Esophagus mucosa (tissue), 1 donor: ENCODE data around the gene SHISA5. TPM values are rescaled to one million over a fixed set of nuclear protein-coding genes. Genes with fewer than 3 reads are reported as not detected.
"Not testable (repeated sequence)": the region's sequence is repeated elsewhere in the genome, so short reads cannot be mapped to it uniquely, and the experiment has no call there.

Experiments used
- ATAC-seq: fragments of 200-7000 bp; cut with Tn5 transposase; one replicate; pipeline ENCODE4 v1.9.1; 2020
- total RNA-seq: library from RNA; stranded (reverse); gene quantifications from one replicate; pipeline ENCODE4 v1.2.4, GENCODE V29; 2023
- donor health status: DM: yes; HTN: yes; CAD: no.

SHISA5 gene
- total RNA-seq, 1 donor from 2014 or later = 210 TPM

GRCh38 chr3:48518638-48519276, 14.8 kb upstream of the SHISA5 start:
- ATAC-seq = no peak

DNA sequence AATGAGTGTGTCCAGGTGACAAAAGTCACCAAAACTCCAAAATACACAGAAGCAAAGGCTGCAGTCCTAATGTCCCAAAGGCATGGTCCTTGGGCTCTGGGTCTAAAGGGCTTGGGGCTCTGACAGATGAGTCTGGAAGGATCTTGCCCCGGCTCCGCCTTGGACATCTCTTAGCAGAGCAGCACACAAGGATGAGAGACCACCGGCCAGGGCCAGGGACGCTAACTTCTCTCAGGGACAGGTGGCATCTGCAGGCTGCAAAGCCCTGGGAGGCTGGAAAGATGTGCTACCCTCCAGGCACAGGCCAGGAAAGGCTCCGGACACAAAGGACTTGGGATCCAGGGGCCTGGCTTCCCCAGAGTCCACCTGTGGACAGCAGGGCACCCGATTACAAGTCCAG, 14.1 kb upstream of the SHISA5 start:
- no peak for ATAC-seq

DNA sequence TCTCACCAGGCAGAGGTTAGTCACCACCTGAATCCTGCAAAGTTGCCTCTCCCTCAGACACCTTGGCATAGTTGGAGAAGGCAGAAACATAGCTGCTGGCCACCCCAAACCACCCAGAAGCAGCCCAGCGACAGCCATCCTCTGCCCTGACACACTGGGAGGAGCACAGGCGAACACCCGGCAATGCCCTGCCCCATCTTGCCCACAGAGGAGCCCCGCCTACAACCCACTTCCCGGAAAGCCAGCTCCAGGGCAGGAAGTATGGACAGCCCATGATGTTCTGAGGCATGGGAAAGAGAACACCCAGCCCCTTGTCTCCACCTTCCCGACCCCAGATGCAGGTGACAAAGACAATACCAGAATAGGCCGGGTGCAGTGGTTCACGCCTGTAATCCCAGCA, 12.6 kb upstream of the SHISA5 start:
- peak; percentile 56 for ATAC-seq

DNA sequence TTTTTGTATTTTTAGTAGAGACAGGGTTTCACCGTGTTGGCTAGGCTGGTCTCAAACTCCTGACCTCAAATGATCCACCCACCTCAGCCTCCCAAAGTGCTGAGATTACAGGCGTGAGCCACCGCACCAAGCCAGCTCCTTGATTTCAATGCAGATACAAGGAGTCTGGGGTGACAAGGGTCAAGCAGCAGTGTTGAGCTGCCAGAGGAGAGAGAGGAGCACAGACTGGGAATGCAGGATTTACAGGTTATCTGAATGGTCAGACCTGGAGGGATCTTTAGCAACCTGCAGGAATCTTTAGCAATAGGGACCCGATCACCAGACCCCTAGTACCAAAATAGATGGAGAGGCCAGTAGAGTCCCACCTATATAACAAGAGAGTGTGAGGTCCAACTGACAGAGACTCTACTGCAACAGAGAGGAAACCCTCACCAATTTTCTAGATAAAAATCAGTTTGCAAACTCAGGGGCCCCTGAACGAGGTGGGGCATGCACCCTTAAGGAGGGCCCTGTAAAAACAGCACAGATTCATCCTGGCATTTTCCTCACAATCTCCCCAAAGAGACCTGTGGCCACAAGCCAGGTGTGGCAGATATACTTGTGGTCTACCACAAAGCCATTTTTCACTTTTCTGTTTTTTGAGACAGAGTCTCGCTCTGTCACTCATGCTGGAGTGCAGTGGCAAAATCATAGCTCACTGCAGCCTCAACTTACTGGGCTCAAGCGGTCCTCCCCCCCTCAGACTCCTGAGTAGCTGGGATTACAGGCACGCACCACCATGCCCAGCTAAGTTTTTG, 10.7 kb upstream of the SHISA5 start:
- ATAC-seq = no peak

DNA sequence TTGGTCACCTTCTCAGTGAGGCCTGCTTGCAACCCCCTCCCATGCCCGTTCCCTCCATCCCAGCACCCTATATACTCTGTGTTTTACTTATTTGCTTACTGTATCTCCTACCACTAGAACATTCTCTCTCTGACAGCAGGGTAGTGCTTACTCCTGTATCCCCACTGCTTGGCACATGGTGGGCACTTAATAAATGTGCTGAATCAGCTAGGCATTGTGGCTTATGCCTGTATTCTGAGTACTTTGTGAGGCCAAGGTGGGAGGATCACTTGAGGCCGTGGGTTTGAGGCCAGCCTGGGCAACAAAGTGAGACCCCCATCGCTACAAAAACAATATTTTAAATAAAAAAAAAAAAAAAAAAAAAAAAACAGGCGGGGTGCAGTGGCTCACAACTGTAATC, 7.6 kb upstream of the SHISA5 start:
- ATAC-seq = no peak

GRCh38 chr3:48507256-48508061, 3.5 kb upstream of the SHISA5 start:
- ATAC-seq = peak; percentile 77

GRCh38 chr3:48505968-48506504, 2.1 kb upstream of the SHISA5 start:
- no peak for ATAC-seq

GRCh38 chr3:48505146-48505545, 1.2 kb upstream of the SHISA5 start:
- ATAC-seq = no peak

DNA sequence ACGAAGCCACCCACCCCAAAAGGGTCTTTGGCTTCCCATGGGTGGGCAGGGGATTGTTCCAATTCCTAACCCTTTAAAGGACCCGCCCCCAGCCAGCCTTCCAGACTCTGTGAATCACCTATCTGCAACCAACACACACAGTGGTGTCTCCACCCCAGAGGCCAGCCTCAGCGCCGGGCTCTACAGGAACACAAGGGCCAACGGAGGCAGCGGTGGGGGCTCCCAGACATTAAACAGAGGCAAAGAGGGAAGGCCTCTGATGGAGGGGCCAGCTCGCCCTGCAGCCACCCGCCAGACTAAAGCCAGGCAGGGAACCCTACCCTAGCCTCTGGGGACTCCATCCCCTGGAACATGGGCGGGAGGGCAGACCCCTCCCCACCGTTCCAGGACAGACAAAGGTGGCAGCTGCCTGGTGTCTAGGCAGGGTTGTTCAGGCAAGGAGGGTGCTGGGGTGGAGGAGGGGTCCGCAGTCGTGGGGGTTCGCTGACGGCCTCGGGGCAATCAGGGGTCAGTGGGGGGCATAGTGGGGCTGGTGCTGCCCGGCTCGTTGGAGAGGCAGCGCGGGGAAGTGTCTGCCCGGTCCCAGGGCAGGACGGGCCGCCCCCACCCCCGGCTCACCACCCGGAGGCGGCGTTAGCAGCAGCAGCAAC, 448 bp downstream of the SHISA5 start:
- peak; percentile 58 for ATAC-seq

DNA sequence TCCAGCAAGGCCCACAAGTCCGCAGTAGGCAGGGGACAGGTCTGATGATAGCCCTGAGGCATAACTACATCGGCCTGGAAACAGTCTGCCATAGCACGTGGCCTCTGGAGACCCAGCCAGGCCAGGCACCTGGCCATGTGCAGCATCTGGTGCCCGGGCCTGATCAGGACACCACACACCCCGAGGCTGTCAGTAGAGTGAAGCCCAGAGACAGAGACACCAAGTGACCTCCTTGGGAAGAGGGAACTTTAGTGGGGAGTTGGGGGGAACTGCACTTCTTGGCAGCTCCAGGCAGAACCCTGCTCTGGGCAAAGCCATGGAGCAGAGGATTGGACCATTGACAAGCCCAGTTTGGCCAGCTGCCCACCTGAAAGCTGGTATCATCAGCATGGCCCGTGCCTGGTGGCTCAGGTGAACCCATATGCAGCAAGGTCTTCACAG, 1.2 kb downstream of the SHISA5 start:
- ATAC-seq = no peak

DNA sequence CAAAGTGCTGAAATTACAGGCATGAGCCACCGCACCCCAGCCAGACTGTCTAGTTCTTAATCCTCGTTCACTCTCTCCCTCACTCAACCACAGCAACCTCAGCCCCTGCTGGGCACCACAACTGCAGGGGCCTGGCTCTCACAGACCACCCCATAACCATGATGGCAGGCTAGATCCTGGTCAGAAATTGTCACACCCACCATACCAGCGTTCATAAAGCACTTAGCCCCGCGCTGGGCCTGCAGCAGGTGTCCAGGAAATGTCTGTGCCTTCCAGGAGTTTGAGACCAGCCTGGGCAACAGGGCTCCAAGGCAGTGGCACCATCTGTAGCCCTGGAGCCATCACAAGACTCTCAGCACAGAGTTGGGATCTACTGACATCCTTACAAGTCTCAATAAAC, 1.9 kb downstream of the SHISA5 start:
- no peak for ATAC-seq

- peak; percentile 1 for ATAC-seq
Observed at GRCh38 chr3:48501196-48501595, 2.8 kb downstream of the SHISA5 start.

DNA sequence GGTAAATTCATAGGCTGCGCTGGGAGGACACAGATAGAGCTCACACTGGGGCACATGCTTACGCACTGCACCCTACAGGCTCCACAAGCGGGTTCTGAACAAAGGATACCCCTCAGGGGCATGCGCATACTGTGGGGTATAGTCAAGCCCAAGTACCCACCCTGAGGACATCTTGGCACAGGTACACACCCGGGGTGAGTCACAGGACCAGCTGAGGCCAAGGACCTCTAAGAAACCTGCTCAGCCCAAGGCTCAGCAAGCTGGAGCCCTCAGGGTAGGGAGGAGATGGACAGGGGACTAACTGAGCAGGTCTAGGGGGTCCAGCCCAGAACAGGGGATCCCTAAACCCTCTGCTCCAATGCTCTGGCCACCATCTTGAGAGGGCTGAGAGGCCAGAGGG, 3.3 kb downstream of the SHISA5 start:
- peak; percentile 59 for ATAC-seq

DNA sequence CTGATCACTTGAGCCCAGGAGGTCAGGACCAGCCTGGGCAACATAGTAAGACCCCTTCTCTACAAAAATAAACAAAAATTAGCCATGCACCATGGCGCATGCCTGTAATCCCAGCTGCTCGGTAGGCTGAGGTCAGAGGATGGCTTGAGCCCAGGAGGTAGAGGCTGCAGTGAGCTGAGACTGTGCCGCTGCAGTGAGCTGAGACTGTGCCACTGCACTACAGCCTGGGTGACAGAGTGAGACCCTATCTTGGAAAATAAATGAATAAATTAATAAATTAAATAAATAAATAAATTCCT, 10.8 kb downstream of the SHISA5 start:
- peak; percentile 16 for ATAC-seq

DNA sequence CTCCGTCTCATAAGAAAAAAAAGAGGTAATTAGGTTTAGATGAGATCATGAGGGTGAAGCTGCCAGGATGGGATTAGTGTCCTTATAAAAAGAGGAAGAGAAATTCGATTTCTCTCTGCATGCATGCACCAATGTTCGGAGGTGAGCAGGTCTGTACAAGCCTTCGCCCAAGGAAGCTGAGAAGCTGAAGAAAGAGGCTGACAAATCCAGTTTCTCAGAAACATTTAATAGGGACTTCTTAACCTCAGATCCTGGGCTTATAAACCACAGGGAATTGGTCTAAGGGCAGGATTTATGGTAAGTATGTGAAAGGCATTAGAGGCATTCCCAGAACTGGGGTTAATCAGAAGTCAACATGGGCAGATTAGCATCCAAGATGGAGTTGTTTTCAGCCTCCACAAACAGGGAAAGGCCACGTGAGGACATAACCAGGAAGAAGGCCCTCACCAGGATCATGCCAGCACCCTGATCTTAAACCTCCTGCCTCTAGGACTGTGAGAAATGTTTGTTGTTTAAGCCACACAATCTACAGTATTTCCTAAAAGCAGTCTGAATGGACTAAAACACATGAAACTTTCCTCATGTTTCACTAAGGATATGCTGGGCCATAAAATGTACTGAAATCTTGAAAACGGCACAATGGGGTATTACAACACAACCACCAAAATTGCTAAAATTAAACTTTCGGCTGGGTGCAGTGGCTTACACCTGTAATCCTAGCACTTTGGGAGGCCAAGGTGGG, 11.3 kb downstream of the SHISA5 start:
- peak; percentile 95 for ATAC-seq

DNA sequence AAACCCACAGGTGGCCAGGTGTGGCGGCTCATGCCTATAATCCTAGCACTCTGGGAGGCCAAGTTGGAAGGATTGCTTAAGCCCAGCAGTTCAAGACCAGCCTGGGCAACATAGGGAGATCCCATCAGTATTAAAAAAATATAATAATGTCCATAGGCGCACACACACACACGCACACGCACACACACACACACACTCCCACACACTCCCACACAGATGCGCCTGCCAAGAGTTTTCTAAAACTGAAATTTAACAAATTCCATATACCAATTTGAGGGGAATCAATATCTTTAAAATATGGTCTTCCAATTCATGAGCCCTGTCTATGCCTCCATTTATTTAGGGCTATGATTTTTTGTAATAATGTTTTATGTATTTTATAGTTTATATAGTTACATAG, 17.0 kb downstream of the SHISA5 start:
- no peak for ATAC-seq

- ATAC-seq = not testable (repeated sequence)
Observed at GRCh38 chr3:48482822-48483221, 21.2 kb downstream of the SHISA5 start.

- not testable (repeated sequence) for ATAC-seq
Observed at GRCh38 chr3:48480891-48481290, 23.1 kb downstream of the SHISA5 start.

DNA sequence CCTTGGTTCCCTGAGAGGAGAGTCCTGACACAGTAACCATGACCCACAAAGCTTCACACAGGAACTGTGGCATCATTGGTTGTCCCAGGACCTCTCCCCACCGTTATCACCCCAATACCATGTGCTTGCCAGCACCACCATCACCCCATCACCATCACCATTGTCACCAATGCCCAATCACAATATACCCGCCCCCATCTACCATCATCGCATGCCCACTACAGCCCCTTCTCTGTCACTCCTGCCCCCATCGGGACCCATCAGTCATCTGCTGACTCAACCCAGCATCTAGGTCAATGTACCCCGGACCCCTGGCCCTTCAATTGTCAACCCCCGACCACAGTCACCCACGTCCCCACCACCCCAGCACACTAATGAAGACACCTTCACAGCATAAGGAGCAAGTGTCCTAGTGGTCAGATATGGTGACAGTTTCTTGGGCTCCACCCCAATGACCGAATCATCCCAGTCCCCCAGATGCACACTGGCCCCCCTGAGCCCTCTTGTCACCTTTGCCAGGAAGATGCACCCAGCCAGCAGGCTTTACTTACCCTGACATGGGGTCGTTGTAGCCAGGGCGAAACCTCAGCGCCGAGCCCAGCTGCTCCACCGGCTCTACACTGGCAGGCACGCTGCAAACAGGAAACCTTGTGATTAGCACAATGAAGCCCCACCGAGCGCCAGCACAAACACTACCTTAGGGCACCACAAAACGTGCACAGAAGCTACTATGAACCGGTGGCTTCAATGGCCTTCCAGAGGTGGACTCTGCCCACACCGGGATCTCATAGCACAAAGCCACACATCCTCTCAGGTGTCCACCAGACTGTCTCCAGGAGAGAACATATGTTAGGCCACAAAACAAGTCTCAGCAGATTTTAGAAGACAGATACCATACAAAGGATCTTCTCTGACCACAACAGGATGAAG, 25.1 kb downstream of the SHISA5 start:
- peak; percentile 36 for ATAC-seq

DNA sequence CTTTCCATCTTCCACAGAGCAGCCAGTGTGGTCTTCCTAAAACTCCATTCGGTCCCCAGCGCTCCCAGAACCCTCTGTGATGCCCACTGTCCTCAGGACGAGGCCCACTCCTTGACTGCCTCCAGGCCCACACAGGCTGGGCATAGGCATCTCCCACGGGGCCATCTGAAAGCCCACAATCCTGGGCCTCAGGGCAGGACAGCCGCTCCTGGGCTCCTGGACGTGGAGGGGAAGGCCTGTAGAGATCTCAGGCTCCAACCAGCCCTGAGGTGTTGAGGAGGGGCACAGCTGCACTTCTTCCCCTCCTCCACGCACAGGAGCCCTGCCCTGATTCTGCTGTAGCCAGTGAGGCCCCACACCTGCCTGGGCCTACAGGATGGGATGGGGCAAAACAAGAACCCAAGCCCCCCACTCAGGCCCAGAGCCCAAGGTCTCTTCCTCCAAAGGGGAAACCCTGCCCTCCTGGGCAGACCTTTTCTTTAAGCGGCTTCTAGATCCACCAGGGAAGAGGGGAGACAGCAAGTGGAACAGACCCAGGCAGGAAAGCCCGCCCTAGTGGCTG, 25.9 kb downstream of the SHISA5 start:
- ATAC-seq = no peak
